ENCODE results near the gene RFWD3. TPM values are rescaled to one million over a fixed set of nuclear protein-coding genes. Genes with fewer than 3 reads are reported as not detected.

RFWD3 gene
- total and polyA plus RNA-seq, 2 donors (not counting 1 experiment from before 2014, with no cell fraction given): 12.9 to 15.2 TPM

GRCh38 chr16:74591876-74592650 lies 74.6 kb downstream of the RFWD3 start:
- H3K27ac ChIP-seq (ENCODE audit: insufficient read depth, low read length): no peak overlapping the region
- no peak for DNase-seq (ENCODE audit: low read depth in 2 of 2)
- no peaks in the 10 kb centered on the region for H3K9me3 ChIP-seq (ENCODE audit: control insufficient read depth, insufficient read depth, low read depth, low read length)
- H3K79me2 ChIP-seq (ENCODE audit: control insufficient read depth, insufficient read depth, low read length): peaks cover 38% of the 10 kb centered on the region
- no peaks in the 10 kb centered on the region for H3K4me1 ChIP-seq (ENCODE audit: control insufficient read depth, extremely low read depth, insufficient read depth, low read length)
- H3K4me2 ChIP-seq (ENCODE audit: extremely low read depth, insufficient read depth, low read length): no peak overlapping the region
- H3K27me3 ChIP-seq (ENCODE audit: control insufficient read depth, insufficient read depth, low read length): no peaks in the 10 kb centered on the region
- no peak overlapping the region for H2AFZ ChIP-seq (ENCODE audit: low read length)
- no peaks in the 10 kb centered on the region for H3K36me3 ChIP-seq (ENCODE audit: control insufficient read depth, insufficient read depth, low read length)
- H4K20me1 ChIP-seq (ENCODE audit: control insufficient read depth, extremely low read depth, insufficient read depth, low read length): no peaks in the 10 kb centered on the region
- TF ChIP-seq EZH2 (IDR thresholded peaks at IDR 0.05; ENCODE audit: low read length, missing control alignments): no peak
- no peak overlapping the region for H3K4me3 ChIP-seq (replicated peaks in 1 of 4; ENCODE audit: control extremely low read depth in 1 of 4, insufficient read depth in 1 of 4, low read depth in 3 of 4, low read length in 4 of 4)
- no peak overlapping the region for H3K9ac ChIP-seq (ENCODE audit: insufficient read depth, low read length)

GRCh38 chr16:74586948-74587347 lies 79.7 kb downstream of the RFWD3 start:
- Histone ChIP-seq H3K4me3 (replicated peaks in 1 of 4; ENCODE audit: control extremely low read depth in 1 of 4, insufficient read depth in 1 of 4, low read depth in 3 of 4, low read length in 4 of 4) (no peak overlapping the region), H4K20me1 (ENCODE audit: control insufficient read depth, extremely low read depth, insufficient read depth, low read length) (no peaks in the 10 kb centered on the region), H3K27ac (ENCODE audit: insufficient read depth, low read length) (no peak overlapping the region), H3K9me3 (ENCODE audit: control insufficient read depth, insufficient read depth, low read depth, low read length) (no peaks in the 10 kb centered on the region), H2AFZ (ENCODE audit: low read length) (no peak overlapping the region), H3K79me2 (ENCODE audit: control insufficient read depth, insufficient read depth, low read length) (peaks cover 27% of the 10 kb centered on the region), H3K36me3 (ENCODE audit: control insufficient read depth, insufficient read depth, low read length) (no peaks in the 10 kb centered on the region), H3K4me2 (ENCODE audit: extremely low read depth, insufficient read depth, low read length) (no peak overlapping the region), H3K4me1 (ENCODE audit: control insufficient read depth, extremely low read depth, insufficient read depth, low read length) (no peaks in the 10 kb centered on the region), H3K27me3 (ENCODE audit: control insufficient read depth, insufficient read depth, low read length) (no peaks in the 10 kb centered on the region), H3K9ac (ENCODE audit: insufficient read depth, low read length) (no peak overlapping the region)
- no peak for TF ChIP-seq EZH2 (IDR thresholded peaks at IDR 0.05; ENCODE audit: low read length, missing control alignments)
- TF ChIP-seq CTCF (conservative IDR thresholded peaks at IDR 0.05 in 1 of 2, IDR thresholded peaks at IDR 0.05 in 1 of 2; ENCODE audit: low read depth in 1 of 2, low read length in 2 of 2): no peak
- DNase-seq (ENCODE audit: low read depth in 2 of 2): no peak

- TF ChIP-seq CTCF (conservative IDR thresholded peaks at IDR 0.05 in 1 of 2, IDR thresholded peaks at IDR 0.05 in 1 of 2; ENCODE audit: low read depth in 1 of 2, low read length in 2 of 2) (no peak), EZH2 (IDR thresholded peaks at IDR 0.05; ENCODE audit: low read length, missing control alignments) (no peak)
- H3K9me3 ChIP-seq (ENCODE audit: control insufficient read depth, insufficient read depth, low read depth, low read length): no peaks in the 10 kb centered on the region
- no peaks in the 10 kb centered on the region for H3K27me3 ChIP-seq (ENCODE audit: control insufficient read depth, insufficient read depth, low read length)
- no peaks in the 10 kb centered on the region for H3K36me3 ChIP-seq (ENCODE audit: control insufficient read depth, insufficient read depth, low read length)
- no peaks in the 10 kb centered on the region for H3K4me1 ChIP-seq (ENCODE audit: control insufficient read depth, extremely low read depth, insufficient read depth, low read length)
- peaks cover 27% of the 10 kb centered on the region for H3K79me2 ChIP-seq (ENCODE audit: control insufficient read depth, insufficient read depth, low read length)
- H2AFZ ChIP-seq (ENCODE audit: low read length): no peak overlapping the region
- no peak for DNase-seq (ENCODE audit: low read depth in 2 of 2)
- no peak overlapping the region for H3K9ac ChIP-seq (ENCODE audit: insufficient read depth, low read length)
- H3K4me3 ChIP-seq (replicated peaks in 1 of 4; ENCODE audit: control extremely low read depth in 1 of 4, insufficient read depth in 1 of 4, low read depth in 3 of 4, low read length in 4 of 4): no peak overlapping the region
- H3K27ac ChIP-seq (ENCODE audit: insufficient read depth, low read length): no peak overlapping the region
- H3K4me2 ChIP-seq (ENCODE audit: extremely low read depth, insufficient read depth, low read length): no peak overlapping the region
- no peaks in the 10 kb centered on the region for H4K20me1 ChIP-seq (ENCODE audit: control insufficient read depth, extremely low read depth, insufficient read depth, low read length)
Observed at GRCh38 chr16:74585846-74586443, 80.7 kb downstream of the RFWD3 start.
